BE2C (cell line): Measurements from ENCODE around the gene ENKUR.
"Not testable (repeated sequence)": the region's sequence is repeated elsewhere in the genome, so short reads cannot be mapped to it uniquely, and the experiment has no call there.

Source experiments
- DNase-seq: peaks from one replicate; pipeline ENCODE4 v3.0.0-alpha.2; 2020
- H3K27me3 ChIP-seq: fragments of 250-450 bp; sonication (Bioruptor Pico); 2 replicates; pipeline ENCODE4 v1.5.1; 2020; ENCODE audit warnings: mild to moderate bottlenecking
- H3K36me3 ChIP-seq: fragments of 250-450 bp; sonication (Bioruptor Pico); 2 replicates; pipeline ENCODE4 v1.5.1; 2020; ENCODE audit warnings: mild to moderate bottlenecking
- H3K4me1 ChIP-seq: fragments of 250-450 bp; sonication (Bioruptor Pico); 2 replicates; pipeline ENCODE4 v1.5.1; 2020
- H3K4me3 ChIP-seq: 2 replicates; pipeline ENCODE4 v1.5.1; 2011; ENCODE audit warnings: low read depth, low read length
- H3K9me3 ChIP-seq: fragments of 250-450 bp; sonication (Bioruptor Pico); 2 replicates; pipeline ENCODE4 v1.5.1; 2020
- TF ChIP-seq, protein P1 (sequence below): IDR thresholded peaks from 2 replicates; pipeline ENCODE4 v1.5.1; 2012; ENCODE audit warnings: mild to moderate bottlenecking, low read depth, low read length

Gene ENKUR

DNA sequence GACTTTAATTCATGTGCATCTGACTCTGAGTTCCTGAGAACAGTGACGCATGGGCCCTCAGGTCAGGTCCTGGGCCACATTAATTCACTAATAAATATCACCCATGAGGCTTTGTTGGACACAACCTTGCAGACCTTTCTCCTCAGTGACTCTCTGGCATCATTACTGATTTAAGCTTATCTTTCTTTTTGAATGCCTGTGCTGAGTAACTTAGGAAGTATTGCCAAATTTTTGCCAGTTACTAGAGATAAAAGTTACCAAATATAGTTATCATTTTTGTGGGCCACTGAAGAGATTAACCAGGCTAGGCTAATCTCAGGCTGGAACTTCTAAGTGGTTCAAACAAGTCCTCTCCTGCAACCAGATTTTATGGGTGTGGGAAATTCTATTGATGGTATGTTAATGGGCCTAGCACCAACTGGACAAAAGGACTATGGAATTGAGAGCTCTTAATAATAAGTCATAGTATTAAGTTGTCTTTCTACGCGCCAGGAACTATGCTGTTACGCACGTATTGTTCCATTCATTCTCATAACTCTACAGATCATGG, 34.7 kb downstream of the ENKUR start:
- no peak for DNase-seq
- Histone ChIP-seq H3K4me1 (no peaks in the 10 kb centered on the region), H3K4me3 (no peak overlapping the region), H3K27me3 (no peaks in the 10 kb centered on the region), H3K9me3 (no peaks in the 10 kb centered on the region), H3K36me3 (no peaks in the 10 kb centered on the region)
- TF ChIP-seq, protein P1, sequence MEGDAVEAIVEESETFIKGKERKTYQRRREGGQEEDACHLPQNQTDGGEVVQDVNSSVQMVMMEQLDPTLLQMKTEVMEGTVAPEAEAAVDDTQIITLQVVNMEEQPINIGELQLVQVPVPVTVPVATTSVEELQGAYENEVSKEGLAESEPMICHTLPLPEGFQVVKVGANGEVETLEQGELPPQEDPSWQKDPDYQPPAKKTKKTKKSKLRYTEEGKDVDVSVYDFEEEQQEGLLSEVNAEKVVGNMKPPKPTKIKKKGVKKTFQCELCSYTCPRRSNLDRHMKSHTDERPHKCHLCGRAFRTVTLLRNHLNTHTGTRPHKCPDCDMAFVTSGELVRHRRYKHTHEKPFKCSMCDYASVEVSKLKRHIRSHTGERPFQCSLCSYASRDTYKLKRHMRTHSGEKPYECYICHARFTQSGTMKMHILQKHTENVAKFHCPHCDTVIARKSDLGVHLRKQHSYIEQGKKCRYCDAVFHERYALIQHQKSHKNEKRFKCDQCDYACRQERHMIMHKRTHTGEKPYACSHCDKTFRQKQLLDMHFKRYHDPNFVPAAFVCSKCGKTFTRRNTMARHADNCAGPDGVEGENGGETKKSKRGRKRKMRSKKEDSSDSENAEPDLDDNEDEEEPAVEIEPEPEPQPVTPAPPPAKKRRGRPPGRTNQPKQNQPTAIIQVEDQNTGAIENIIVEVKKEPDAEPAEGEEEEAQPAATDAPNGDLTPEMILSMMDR: no peak

DNA sequence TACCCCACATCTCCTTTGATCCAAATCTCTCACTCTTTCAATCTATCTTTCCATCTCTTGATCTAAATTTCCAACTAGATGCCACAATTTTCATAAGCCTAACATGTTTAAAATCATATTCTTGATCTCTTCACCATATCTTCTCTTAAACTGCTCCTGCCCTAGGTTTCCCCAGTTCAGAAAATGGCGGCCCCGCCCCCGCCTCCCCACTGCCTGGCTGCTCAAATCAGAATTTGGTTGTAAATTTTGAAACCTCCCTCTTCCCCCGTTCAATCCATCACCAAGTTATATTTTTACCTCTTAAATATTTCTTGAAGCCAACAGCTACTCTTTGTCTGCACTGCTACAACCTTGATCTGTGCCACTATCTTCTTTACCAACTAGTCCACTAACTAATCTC, 36.3 kb downstream of the ENKUR start:
- DNase-seq: no peak
- no peaks in the 10 kb centered on the region for H3K36me3 ChIP-seq
- H3K4me1 ChIP-seq: no peaks in the 10 kb centered on the region
- TF ChIP-seq, protein P1: no peak
- no peaks in the 10 kb centered on the region for H3K27me3 ChIP-seq
- no peak overlapping the region for H3K4me3 ChIP-seq
- H3K9me3 ChIP-seq: no peaks in the 10 kb centered on the region

DNA sequence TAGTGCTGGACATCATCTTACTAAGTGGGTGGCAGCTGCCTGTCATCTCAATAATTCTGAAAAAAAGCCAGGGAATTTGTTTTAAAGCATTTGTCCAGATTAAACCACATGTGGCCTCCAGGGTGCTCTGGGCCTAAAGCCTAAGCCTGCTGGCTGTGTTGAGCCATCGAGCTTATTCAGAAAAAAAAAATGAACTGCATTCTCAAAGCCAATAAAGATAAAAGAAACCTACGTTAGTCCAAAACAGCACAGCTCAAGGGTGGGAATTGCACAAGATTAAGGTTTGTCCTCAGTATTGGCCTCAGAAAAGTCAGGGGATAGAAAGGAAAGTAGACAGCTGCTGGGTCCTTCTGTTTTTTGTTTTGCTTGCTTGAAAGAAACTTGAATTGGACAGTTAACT, 41.0 kb downstream of the ENKUR start:
- Histone ChIP-seq H3K27me3 (no peaks in the 10 kb centered on the region), H3K4me1 (no peaks in the 10 kb centered on the region), H3K4me3 (no peak overlapping the region), H3K9me3 (no peaks in the 10 kb centered on the region), H3K36me3 (no peaks in the 10 kb centered on the region)
- no peak for DNase-seq
- TF ChIP-seq, protein P1: no peak

DNA sequence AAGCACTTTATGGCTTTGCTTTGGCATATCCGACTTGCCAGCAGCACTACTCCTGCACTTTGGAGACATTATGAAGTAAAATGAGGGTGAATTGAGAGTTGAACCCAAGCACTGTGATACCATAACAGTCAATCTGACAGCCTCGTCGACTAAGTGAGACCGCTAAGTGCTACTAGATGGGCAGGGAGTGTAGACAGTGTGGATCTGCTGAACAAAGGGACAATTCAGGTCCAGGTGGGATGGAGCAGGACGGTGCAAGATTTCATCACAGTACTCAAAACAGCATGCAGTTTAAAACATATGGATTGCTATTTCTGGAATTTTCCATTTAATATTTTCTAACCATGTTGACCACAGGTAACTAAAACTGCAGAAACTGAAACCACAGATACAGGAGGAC, 42.8 kb downstream of the ENKUR start:
- H3K9me3 ChIP-seq: no peaks in the 10 kb centered on the region
- no peak for DNase-seq

DNA sequence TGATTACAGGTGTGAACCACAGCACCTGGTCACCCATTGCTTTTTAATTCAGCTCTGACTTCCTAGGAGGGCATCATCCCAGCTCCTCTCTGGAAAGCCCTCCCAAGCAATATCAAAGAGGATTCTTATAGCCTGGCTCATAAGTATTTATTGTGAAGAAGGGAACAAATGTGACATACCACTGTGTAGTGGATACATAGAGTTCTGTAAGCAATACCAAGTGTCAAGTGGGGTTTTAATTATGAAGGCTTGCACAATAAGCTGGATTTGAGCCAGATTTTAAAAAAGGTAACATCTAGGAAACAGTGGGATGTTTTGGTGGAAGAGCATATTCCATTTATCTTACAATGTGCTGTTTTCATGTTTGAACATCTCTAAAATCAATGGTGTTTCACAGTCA, 44.6 kb downstream of the ENKUR start:
- Histone ChIP-seq H3K9me3 (no peaks in the 10 kb centered on the region), H3K27me3 (no peaks in the 10 kb centered on the region), H3K4me1 (no peaks in the 10 kb centered on the region), H3K4me3 (no peak overlapping the region), H3K36me3 (no peaks in the 10 kb centered on the region)
- no peak for DNase-seq
- TF ChIP-seq, protein P1: no peak

More for the DNA sequence above, 42.8 kb downstream of the ENKUR start:
- TF ChIP-seq, protein P1: no peak
- Histone ChIP-seq H3K27me3 (no peaks in the 10 kb centered on the region), H3K36me3 (no peaks in the 10 kb centered on the region), H3K4me1 (no peaks in the 10 kb centered on the region), H3K4me3 (no peak overlapping the region)

DNA sequence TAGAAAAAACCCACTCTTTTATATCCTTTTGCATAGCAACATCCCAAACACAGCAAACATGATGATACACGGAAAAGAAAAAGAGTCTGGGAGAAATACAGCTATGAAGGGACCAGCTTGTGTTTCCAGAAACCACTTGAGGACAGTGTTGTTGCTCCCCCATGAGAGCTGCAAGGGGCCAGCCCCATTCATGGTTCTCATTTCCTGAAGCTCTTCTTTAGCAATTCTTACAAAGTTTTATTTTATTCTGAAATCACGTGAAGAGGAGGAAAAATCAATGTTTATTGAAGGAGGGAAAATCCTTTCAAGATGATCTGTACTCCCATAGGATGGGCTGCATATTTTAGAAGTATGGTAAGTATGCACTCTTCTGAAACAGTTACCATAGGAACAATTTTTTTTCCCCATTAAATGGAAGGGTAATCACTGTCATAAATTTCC, 46.1 kb downstream of the ENKUR start:
- Histone ChIP-seq H3K9me3 (no peaks in the 10 kb centered on the region), H3K4me3 (no peak overlapping the region), H3K4me1 (no peaks in the 10 kb centered on the region), H3K27me3 (no peaks in the 10 kb centered on the region), H3K36me3 (no peaks in the 10 kb centered on the region)
- TF ChIP-seq, protein P1: no peak
- no peak for DNase-seq

DNA sequence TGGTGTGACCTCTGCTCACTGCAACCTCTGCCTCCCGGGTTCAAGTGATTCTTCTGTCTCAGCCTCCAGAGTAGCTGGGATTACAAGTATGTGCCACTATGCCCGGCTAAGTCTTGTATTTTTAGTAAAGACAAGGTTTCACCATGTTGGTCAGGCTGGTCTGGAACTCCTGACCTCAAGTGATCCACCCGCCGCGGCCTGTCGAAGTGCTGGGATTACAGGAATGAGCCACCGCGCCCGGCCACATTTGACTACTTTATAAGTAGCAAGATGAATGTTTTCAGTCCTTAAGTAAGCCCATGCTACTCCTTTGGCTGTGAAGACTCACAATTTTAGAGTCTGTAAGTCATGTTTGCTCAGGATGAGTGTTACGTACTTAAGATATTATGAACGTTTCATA, 47.0 kb downstream of the ENKUR start:
- H3K27me3 ChIP-seq, H3K9me3 ChIP-seq, DNase-seq, H3K36me3 ChIP-seq, H3K4me1 ChIP-seq, H3K4me3 ChIP-seq: not testable (repeated sequence)
